ENCODE results near the gene SLCO4A1. TPM values are rescaled to one million over a fixed set of nuclear protein-coding genes. Genes with fewer than 3 reads are reported as not detected.

Gene SLCO4A1
- total and polyA plus RNA-seq, 11 donors = 1.00 to 54.0 (median 11.5) TPM

DNA sequence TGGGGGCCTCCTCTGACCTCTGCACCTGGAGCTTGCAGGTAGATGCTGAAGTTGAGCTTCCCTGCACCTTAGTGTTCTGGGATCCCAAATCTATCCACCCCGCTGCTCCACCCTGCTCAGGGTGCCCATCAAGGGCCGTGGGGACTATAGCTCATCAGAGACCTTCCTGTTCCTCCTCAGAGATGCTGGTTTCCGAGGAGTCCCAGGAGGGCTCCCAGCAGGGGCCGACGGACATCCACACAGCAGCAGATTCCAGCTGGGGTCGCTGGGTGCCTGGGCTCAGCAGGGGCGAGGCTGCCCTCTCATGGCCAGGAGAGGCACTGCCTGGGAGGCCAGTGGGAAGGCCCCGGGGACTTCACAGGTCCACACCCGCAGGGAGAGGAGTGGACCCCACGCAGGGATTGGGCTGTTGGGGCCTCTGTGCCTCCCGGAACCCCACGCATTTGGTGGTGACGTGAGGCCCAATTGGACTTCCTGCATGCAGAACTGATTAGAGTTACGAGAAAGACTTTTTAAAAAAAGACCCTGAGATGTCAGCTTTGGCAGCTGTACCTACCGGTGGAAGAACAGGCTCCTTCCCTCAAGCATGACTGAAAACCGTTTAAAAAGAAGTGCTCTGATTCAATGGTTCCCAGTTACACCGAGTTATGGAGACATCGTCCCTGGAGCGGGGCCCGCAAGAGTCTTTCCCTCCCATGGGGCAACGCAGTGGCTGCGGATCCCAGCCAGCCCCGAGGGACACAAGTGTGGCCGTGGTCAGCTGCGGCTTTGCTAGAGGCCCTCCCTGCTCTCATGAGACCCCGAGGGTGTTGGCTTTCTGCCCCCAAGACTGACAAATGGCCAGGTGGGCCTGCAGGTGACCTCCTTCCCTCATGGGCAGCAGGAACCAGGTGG lies 25.3 kb upstream of the SLCO4A1 start:
- DNase-seq = peak; percentile 59 to 92 (median 82)
- Histone ChIP-seq H3K9me3 (no peaks in the 10 kb centered on the region), H3K27me3 (no peaks in the 10 kb centered on the region), H3K27ac (peak overlapping the region; percentile 44 to 96 (median 76)), H3K36me3 (no peaks in the 10 kb centered on the region), H3K4me1 (peaks cover 0 to 40% (median 25%) of the 10 kb centered on the region in 12 donors), H3K4me3 (no peak overlapping the region)
- WGBS, 4 donors = 27 to 45% (median 34%) methylated on average over 19 to 26 of the region's 26 CpGs
- TF ChIP-seq POLR2A (IDR thresholded peaks at IDR 0.05) = no peak
- TF ChIP-seq, protein P1, sequence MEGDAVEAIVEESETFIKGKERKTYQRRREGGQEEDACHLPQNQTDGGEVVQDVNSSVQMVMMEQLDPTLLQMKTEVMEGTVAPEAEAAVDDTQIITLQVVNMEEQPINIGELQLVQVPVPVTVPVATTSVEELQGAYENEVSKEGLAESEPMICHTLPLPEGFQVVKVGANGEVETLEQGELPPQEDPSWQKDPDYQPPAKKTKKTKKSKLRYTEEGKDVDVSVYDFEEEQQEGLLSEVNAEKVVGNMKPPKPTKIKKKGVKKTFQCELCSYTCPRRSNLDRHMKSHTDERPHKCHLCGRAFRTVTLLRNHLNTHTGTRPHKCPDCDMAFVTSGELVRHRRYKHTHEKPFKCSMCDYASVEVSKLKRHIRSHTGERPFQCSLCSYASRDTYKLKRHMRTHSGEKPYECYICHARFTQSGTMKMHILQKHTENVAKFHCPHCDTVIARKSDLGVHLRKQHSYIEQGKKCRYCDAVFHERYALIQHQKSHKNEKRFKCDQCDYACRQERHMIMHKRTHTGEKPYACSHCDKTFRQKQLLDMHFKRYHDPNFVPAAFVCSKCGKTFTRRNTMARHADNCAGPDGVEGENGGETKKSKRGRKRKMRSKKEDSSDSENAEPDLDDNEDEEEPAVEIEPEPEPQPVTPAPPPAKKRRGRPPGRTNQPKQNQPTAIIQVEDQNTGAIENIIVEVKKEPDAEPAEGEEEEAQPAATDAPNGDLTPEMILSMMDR (IDR thresholded peaks at IDR 0.05) = peak; percentile 89 to 97 (median 94)
- intact Hi-C loops (cut with DNase I) = loop anchor here in 8 of 10 donors (1.0 to 10.0 kb wide), 8 partner anchors 115 to 212 kb away; partner anchors contain the start of genes CABLES2 (in 3 of the 8) and RBBP8NL (in 1 of the 8)
- peak; percentile 63 to 90 (median 78) for ATAC-seq

DNA sequence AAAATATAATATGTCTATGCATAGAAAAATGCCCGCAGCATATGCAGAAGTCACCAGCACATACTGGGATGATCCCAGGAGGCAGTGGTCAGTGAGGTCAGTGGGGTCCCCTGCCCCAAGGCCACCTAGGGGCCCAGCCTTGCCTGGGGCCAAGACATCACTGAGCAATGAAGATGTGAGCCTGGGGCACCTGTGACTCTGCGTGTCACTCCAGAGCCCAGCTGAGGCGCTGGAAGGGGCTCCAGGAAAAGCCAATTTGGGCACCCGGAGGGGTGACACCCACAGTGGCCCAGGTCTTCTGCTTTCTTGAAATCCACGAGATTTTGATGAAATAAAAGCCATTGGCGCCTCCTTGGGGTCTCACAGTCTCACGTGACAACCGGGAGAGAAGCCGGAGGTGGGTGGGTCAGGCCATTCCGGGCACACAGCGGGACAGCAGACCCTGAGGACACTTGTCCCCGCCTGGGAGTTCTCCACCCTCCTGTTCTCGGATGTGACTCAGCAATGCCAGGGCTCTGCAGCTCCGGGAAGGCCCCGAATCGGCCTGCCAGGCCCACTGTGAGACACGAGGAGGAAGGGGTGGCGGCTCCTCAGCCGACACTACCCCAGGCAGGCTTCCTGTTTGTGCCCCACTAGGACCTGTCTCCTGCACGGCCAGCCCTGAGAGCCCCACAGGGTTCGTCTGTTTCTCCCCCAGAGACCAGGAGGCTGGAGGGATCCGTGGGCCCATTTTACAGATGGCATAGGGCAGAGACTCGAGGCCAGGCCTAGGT lies 24.4 kb upstream of the SLCO4A1 start:
- intact Hi-C loops (cut with DNase I) = loop anchor here in 7 of 10 donors (1.0 to 10.0 kb wide), 8 partner anchors 116 to 213 kb away; partner anchors contain the start of genes CABLES2 (in 3 of the 7) and RBBP8NL (in 1 of the 7)
- peaks cover 4 to 48% (median 30%) of the 10 kb centered on the region in 12 donors for H3K4me1 ChIP-seq
- ATAC-seq = peak; percentile 74 to 82 (median 80)

DNA sequence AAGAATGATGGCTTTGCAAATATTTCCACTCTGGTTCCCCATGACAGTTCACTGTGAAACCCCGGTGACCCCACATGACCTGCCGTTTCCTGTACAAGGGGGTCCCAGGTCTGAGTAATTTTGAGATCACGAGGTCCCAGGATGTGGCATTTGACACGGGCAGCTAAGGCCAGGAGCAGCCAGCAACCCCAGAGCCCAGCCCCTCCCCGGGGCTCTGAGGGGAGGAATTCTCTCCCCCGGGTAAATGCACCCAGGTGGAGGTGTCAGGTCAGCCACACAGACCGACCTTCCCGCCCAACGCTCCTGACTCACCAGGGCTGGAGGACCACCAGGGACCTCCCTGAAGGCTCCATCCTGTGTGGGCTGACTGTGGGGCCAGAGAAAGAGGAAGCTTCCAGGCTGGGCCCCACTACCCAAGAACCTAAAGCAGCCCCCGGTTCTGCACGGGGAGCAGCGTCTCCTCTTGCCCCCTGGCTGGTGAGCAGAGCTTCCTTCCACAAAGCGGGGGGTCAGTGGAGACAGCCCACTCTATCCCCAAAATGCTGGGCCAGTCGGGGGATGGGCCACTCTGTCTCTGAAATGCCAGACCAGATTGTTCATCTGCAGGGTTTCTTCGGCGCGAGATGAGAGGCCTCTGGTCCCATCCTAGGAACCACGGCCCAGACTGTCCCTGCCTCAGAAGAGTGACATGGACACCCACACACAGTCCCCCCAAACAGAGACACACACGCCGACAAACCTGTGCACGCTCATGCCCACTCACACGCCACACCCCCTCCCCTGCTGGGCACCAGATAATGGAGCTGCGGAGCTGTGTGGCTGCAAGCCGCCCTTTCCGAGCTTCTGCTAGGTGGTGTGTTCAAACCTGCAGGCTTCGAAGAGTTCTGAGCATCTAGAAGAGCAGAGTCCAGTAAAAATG lies 23.4 kb upstream of the SLCO4A1 start:
- intact Hi-C loops (cut with DNase I) = loop anchor here in 6 of 10 donors (5.0 to 10.0 kb wide), 5 partner anchors 117 to 214 kb away; partner anchors contain the start of genes CABLES2 (in 2 of the 6) and RBBP8NL (in 1 of the 6)
- Histone ChIP-seq H3K27ac (peak overlapping the region; percentile 44 to 96 (median 75)), H3K36me3 (no peaks in the 10 kb centered on the region), H3K4me3 (no peak overlapping the region), H3K4me1 (peaks cover 10 to 57% (median 40%) of the 10 kb centered on the region in 12 donors), H3K9me3 (no peaks in the 10 kb centered on the region), H3K27me3 (no peaks in the 10 kb centered on the region)
- TF ChIP-seq, protein P1 (IDR thresholded peaks at IDR 0.05) = no peak
- no peak for TF ChIP-seq POLR2A (IDR thresholded peaks at IDR 0.05)
- WGBS, 4 donors = 75 to 82% (median 76%) methylated on average over 26 of the region's 26 CpGs
- no peak for ATAC-seq
- DNase-seq = peak in 1 of 5 donors; percentile 58

More for the DNA sequence above, 24.4 kb upstream of the SLCO4A1 start:
- 58 to 70% (median 64%) methylated on average over 21 to 23 of the region's 23 CpGs for WGBS, 4 donors
- H3K4me3 ChIP-seq = peak overlapping the region in 1 of 12 donors; percentile 5
- H3K27ac ChIP-seq = peak overlapping the region; percentile 44 to 96 (median 76)
- peak; percentile 57 to 91 (median 78) for DNase-seq
- H3K36me3 ChIP-seq = no peaks in the 10 kb centered on the region
- no peaks in the 10 kb centered on the region for H3K9me3 ChIP-seq
- no peaks in the 10 kb centered on the region for H3K27me3 ChIP-seq
- TF ChIP-seq, protein P1 (IDR thresholded peaks at IDR 0.05) = no peak
- TF ChIP-seq POLR2A (IDR thresholded peaks at IDR 0.05) = peak in 1 of 2 donors; percentile 37
